HG03354 (cell line): Measurements from ENCODE around the gene GSG1L2.
"Not testable (repeated sequence)": the region's sequence is repeated elsewhere in the genome, so short reads cannot be mapped to it uniquely, and the experiment has no call there.

Experiments
- ATAC-seq: cut with Tn5 transposase; IDR thresholded peaks from one replicate; pipeline ENCODE4 v1.9.1; 2021; ENCODE audit warnings: mild to moderate bottlenecking; ENCODE audit not compliant: unreplicated experiment, poor library complexity, severe bottlenecking

Gene GSG1L2

GRCh38 chr17:9798008-9798407, 23.9 kb downstream of the GSG1L2 start:
- ATAC-seq, result no peak

- no peak for ATAC-seq
These were observed 29.6 kb downstream of the GSG1L2 start for GRCh38 chr17:9792181-9792840.

GRCh38 chr17:9790889-9791876, 30.7 kb downstream of the GSG1L2 start, which contains the start of gene DHRS7C:
Gene DHRS7C (minus strand): TSS chr17:9791592. CDS start chr17:9791284, 308 bp downstream.
- no peak for ATAC-seq

- no peak for ATAC-seq
These were observed 31.6 kb downstream of the GSG1L2 start for GRCh38 chr17:9790316-9790715.

GRCh38 chr17:9788601-9789000, 33.3 kb downstream of the GSG1L2 start:
- ATAC-seq, result no peak

GRCh38 chr17:9784544-9784943, 37.3 kb downstream of the GSG1L2 start:
- ATAC-seq, result no peak

- not testable (repeated sequence) for ATAC-seq
These were observed 38.4 kb downstream of the GSG1L2 start for GRCh38 chr17:9783465-9783864.

GRCh38 chr17:9783050-9783449, 38.8 kb downstream of the GSG1L2 start:
- ATAC-seq, result no peak

- ATAC-seq, result no peak
These were observed 41.3 kb downstream of the GSG1L2 start for GRCh38 chr17:9780552-9780951.

GRCh38 chr17:9776911-9777310, 45.0 kb downstream of the GSG1L2 start:
- ATAC-seq, result no peak

- ATAC-seq, result no peak
These were observed 49.2 kb downstream of the GSG1L2 start for GRCh38 chr17:9772658-9773057.

- ATAC-seq, result no peak
These were observed 50.4 kb downstream of the GSG1L2 start for GRCh38 chr17:9771465-9771864.

GRCh38 chr17:9769036-9769695, 52.7 kb downstream of the GSG1L2 start:
- ATAC-seq, result no peak

GRCh38 chr17:9768381-9768934, 53.4 kb downstream of the GSG1L2 start:
- ATAC-seq, result no peak

GRCh38 chr17:9767432-9767991, 54.4 kb downstream of the GSG1L2 start:
- no peak for ATAC-seq

GRCh38 chr17:9766970-9767369, 54.9 kb downstream of the GSG1L2 start:
- ATAC-seq, result no peak

- ATAC-seq, result no peak
These were observed 56.6 kb downstream of the GSG1L2 start for GRCh38 chr17:9765322-9765721.

GRCh38 chr17:9763643-9764042, 58.2 kb downstream of the GSG1L2 start:
- no peak for ATAC-seq

- no peak for ATAC-seq
These were observed 61.6 kb downstream of the GSG1L2 start for GRCh38 chr17:9760266-9760665.

- ATAC-seq, result no peak
These were observed 66.8 kb downstream of the GSG1L2 start for GRCh38 chr17:9755083-9755482.
